NCI-H1417 treated with DMSO at 0.1 percent for 48 hours (cell line): ENCODE measurements around the gene PLEKHA7.

Experiments used
- DNase-seq: peaks from one replicate; lab custom pipeline; 2025; lab: John Stamatoyannopoulos, UW

PLEKHA7 gene

GRCh38 chr11:16774936-16775613 is 239.1 kb downstream of the PLEKHA7 start:
- no peak for DNase-seq

GRCh38 chr11:16773981-16774935 is 240.0 kb downstream of the PLEKHA7 start:
- DNase-seq: no peak

- no peak for DNase-seq
These were observed 242.1 kb downstream of the PLEKHA7 start for GRCh38 chr11:16772141-16772512.

- DNase-seq: no peak
These were observed 242.7 kb downstream of the PLEKHA7 start for GRCh38 chr11:16771350-16772140.

GRCh38 chr11:16770016-16770415 is 244.2 kb downstream of the PLEKHA7 start:
- DNase-seq: no peak

- no peak for DNase-seq
These were observed 244.8 kb downstream of the PLEKHA7 start for GRCh38 chr11:16769386-16769785.

GRCh38 chr11:16767957-16768356 is 246.3 kb downstream of the PLEKHA7 start:
- no peak for DNase-seq

GRCh38 chr11:16767137-16767536 is 247.1 kb downstream of the PLEKHA7 start:
- DNase-seq: no peak

- no peak for DNase-seq
These were observed 249.3 kb downstream of the PLEKHA7 start for GRCh38 chr11:16764888-16765287.

GRCh38 chr11:16763746-16764145 is 250.5 kb downstream of the PLEKHA7 start:
- no peak for DNase-seq

- DNase-seq: no peak
These were observed 254.2 kb downstream of the PLEKHA7 start for GRCh38 chr11:16759857-16760508.

- no peak for DNase-seq
These were observed 255.7 kb downstream of the PLEKHA7 start for GRCh38 chr11:16758382-16759024.

GRCh38 chr11:16750417-16750816 is 263.8 kb downstream of the PLEKHA7 start:
- no peak for DNase-seq

- DNase-seq: no peak
These were observed 264.5 kb downstream of the PLEKHA7 start for GRCh38 chr11:16749666-16750065.

GRCh38 chr11:16749092-16749491 is 265.1 kb downstream of the PLEKHA7 start:
- DNase-seq: no peak

- DNase-seq: no peak
These were observed 268.1 kb downstream of the PLEKHA7 start for GRCh38 chr11:16745950-16746605.

GRCh38 chr11:16744128-16744725 is 270.0 kb downstream of the PLEKHA7 start:
- DNase-seq: no peak

GRCh38 chr11:16743478-16743877 is 270.7 kb downstream of the PLEKHA7 start:
- DNase-seq: no peak

- DNase-seq: no peak
These were observed 272.7 kb downstream of the PLEKHA7 start for GRCh38 chr11:16741473-16741872.
